Neural progenitor cell (in vitro differentiated cells): ENCODE measurements around the gene INPP4A. TPM values are rescaled to one million over a fixed set of nuclear protein-coding genes. Genes with fewer than 3 reads are reported as not detected.

Source experiments
- DNase-seq: peaks from one replicate; pipeline ENCODE4 v3.0.0-alpha.2; 2016; ENCODE audit warnings: low spot score
- H2AFZ ChIP-seq: fragments of 200-600 bp; sonication (generic); replicated peaks from 2 replicates; pipeline ENCODE4 v1.6.1; 2016; ENCODE audit warnings: antibody characterized with exemption
- H3F3A ChIP-seq: fragments of 200-600 bp; sonication (generic); 2 replicates; pipeline ENCODE4 v1.6.1; 2016; ENCODE audit warnings: antibody characterized with exemption, low read depth
- H3K27ac ChIP-seq: fragments of 200-600 bp; sonication (generic); 2 replicates; pipeline ENCODE4 v1.5.1; 2016; ENCODE audit warnings: mild to moderate bottlenecking
- H3K27me3 ChIP-seq: fragments of 200-600 bp; sonication (generic); 2 replicates; pipeline ENCODE4 v1.6.1; 2016; ENCODE audit warnings: mild to moderate bottlenecking, moderate library complexity
- H3K36me3 ChIP-seq: fragments of 200-600 bp; sonication (generic); 2 replicates; pipeline ENCODE4 v1.5.1; 2016
- H3K4me1 ChIP-seq: fragments of 200-600 bp; sonication (generic); 2 replicates; pipeline ENCODE4 v1.6.1; 2016; ENCODE audit warnings: mixed run types
- H3K4me2 ChIP-seq: fragments of 200-600 bp; sonication (generic); 2 replicates; pipeline ENCODE4 v1.6.1; 2016
- H3K4me3 ChIP-seq: fragments of 200-600 bp; sonication (generic); 2 replicates; pipeline ENCODE4 v1.5.1; 2016
- H3K79me2 ChIP-seq: fragments of 200-600 bp; sonication (generic); 2 replicates; pipeline ENCODE4 v1.6.1; 2016; ENCODE audit warnings: low read depth
- H3K9ac ChIP-seq: fragments of 200-600 bp; sonication (generic); 2 replicates; pipeline ENCODE4 v1.6.1; 2016
- H3K9me3 ChIP-seq: fragments of 200-600 bp; sonication (generic); 2 replicates; pipeline ENCODE4 v1.5.1; 2016; ENCODE audit warnings: low read depth
- H4K20me1 ChIP-seq: fragments of 200-600 bp; sonication (generic); 2 replicates; pipeline ENCODE4 v1.6.1; 2016; ENCODE audit warnings: low read depth
- H3K27ac Mint-ChIP-seq: 3 replicates; pipeline ENCODE4 v1.8.0; 2021; ENCODE audit warnings: mixed read lengths
- H3K27me3 Mint-ChIP-seq: 2 replicates; pipeline ENCODE4 v1.8.0; 2022; ENCODE audit warnings: low read depth, mild to moderate bottlenecking, inconsistent platforms, moderate library complexity, mixed read lengths; ENCODE audit not compliant: insufficient read depth
- H3K36me3 Mint-ChIP-seq: 3 replicates; pipeline ENCODE4 v1.8.0; 2021; ENCODE audit warnings: mixed read lengths
- H3K4me1 Mint-ChIP-seq: 3 replicates; pipeline ENCODE4 v1.8.0; 2021; ENCODE audit warnings: mixed read lengths
- H3K4me3 Mint-ChIP-seq: 3 replicates; pipeline ENCODE4 v1.8.0; 2021; ENCODE audit warnings: mild to moderate bottlenecking, moderate library complexity, mixed read lengths
- H3K9me3 Mint-ChIP-seq: 3 replicates; pipeline ENCODE4 v1.8.0; 2020; ENCODE audit warnings: mixed read lengths
- CTCF ChIP-seq: fragments of 200-600 bp; sonication (generic); IDR thresholded peaks from 2 replicates; pipeline ENCODE4 v1.5.1; 2017; ENCODE audit warnings: antibody characterized with exemption, mild to moderate bottlenecking
- EZH2 ChIP-seq: fragments of 200-600 bp; sonication (generic); IDR thresholded peaks from 2 replicates; pipeline ENCODE4 v1.6.1; 2017; ENCODE audit warnings: antibody characterized with exemption, mild to moderate bottlenecking, moderate library complexity
- EZH2phosphoT487 ChIP-seq: fragments of 200-600 bp; sonication (generic); IDR thresholded peaks from 2 replicates; pipeline ENCODE4 v1.6.1; 2017; ENCODE audit warnings: antibody characterized with exemption
- total RNA-seq: library from RNA; depleted of rRNA; stranded (reverse); fragments of >200 nt; gene quantifications from 2 replicates; pipeline ENCODE4 v1.2.3, GENCODE V29; 2015; ENCODE audit warnings: low replicate concordance

INPP4A gene
- total RNA-seq, 1 donor from 2014 or later = 35.1 TPM

- no peak for DNase-seq
- H3K27me3 ChIP-seq = no peaks in the 10 kb centered on the region
- no peaks in the 10 kb centered on the region for H3F3A ChIP-seq
- H3K79me2 ChIP-seq = no peaks in the 10 kb centered on the region
- H3K36me3 Mint-ChIP-seq = peaks cover 10% of the 10 kb centered on the region
- no peaks in the 10 kb centered on the region for H4K20me1 ChIP-seq
- H3K4me1 ChIP-seq = no peaks in the 10 kb centered on the region
- no peak overlapping the region for H3K27ac ChIP-seq
- no peak overlapping the region for H3K27ac Mint-ChIP-seq
- H3K9me3 Mint-ChIP-seq = no peaks in the 10 kb centered on the region
- TF ChIP-seq EZH2phosphoT487 = no peak
- no peak for TF ChIP-seq CTCF
- no peak for TF ChIP-seq EZH2
- no peak overlapping the region for H3K4me3 ChIP-seq
- H3K4me2 ChIP-seq = no peak overlapping the region
- no peak overlapping the region for H3K4me3 Mint-ChIP-seq
- no peaks in the 10 kb centered on the region for H3K4me1 Mint-ChIP-seq
- H3K9me3 ChIP-seq = no peaks in the 10 kb centered on the region
- no peak overlapping the region for H2AFZ ChIP-seq
- H3K9ac ChIP-seq = no peak overlapping the region
- peaks cover 5% of the 10 kb centered on the region for H3K27me3 Mint-ChIP-seq
- no peaks in the 10 kb centered on the region for H3K36me3 ChIP-seq
These were observed 127.1 kb downstream of the INPP4A start for GRCh38 chr2:98571796-98572195.

- Histone ChIP-seq H3K9me3 (no peaks in the 10 kb centered on the region), H3K4me1 (no peaks in the 10 kb centered on the region), H3K27ac (no peak overlapping the region), H3K27me3 (no peaks in the 10 kb centered on the region), H2AFZ (no peak overlapping the region), H3F3A (no peaks in the 10 kb centered on the region), H3K36me3 (no peaks in the 10 kb centered on the region), H3K4me2 (no peak overlapping the region), H3K9ac (no peak overlapping the region), H3K4me3 (no peak overlapping the region), H4K20me1 (no peaks in the 10 kb centered on the region), H3K79me2 (no peaks in the 10 kb centered on the region)
- Mint-ChIP-seq H3K4me1 (no peaks in the 10 kb centered on the region), H3K27me3 (peaks cover 5% of the 10 kb centered on the region), H3K4me3 (no peak overlapping the region), H3K36me3 (peaks cover 8% of the 10 kb centered on the region), H3K27ac (no peak overlapping the region), H3K9me3 (no peaks in the 10 kb centered on the region)
- no peak for TF ChIP-seq EZH2phosphoT487
- TF ChIP-seq EZH2 = no peak
- TF ChIP-seq CTCF = no peak
- no peak for DNase-seq
These were observed 127.6 kb downstream of the INPP4A start for GRCh38 chr2:98572211-98572610.

GRCh38 chr2:98572676-98573075 lies 128.0 kb downstream of the INPP4A start:
- Mint-ChIP-seq H3K27ac (no peak overlapping the region), H3K27me3 (peaks cover 5% of the 10 kb centered on the region)
- H3K36me3 ChIP-seq = no peaks in the 10 kb centered on the region

More at GRCh38 chr2:98572676-98573075, 128.0 kb downstream of the INPP4A start:
- Histone ChIP-seq H2AFZ (no peak overlapping the region), H4K20me1 (no peaks in the 10 kb centered on the region), H3K4me2 (no peak overlapping the region), H3K9ac (no peak overlapping the region), H3K27me3 (no peaks in the 10 kb centered on the region), H3K9me3 (no peaks in the 10 kb centered on the region), H3F3A (no peaks in the 10 kb centered on the region), H3K4me3 (no peak overlapping the region), H3K4me1 (no peaks in the 10 kb centered on the region), H3K27ac (no peak overlapping the region), H3K79me2 (no peaks in the 10 kb centered on the region)
- no peak for DNase-seq
- Mint-ChIP-seq H3K9me3 (no peaks in the 10 kb centered on the region), H3K4me3 (no peak overlapping the region), H3K4me1 (no peaks in the 10 kb centered on the region), H3K36me3 (peaks cover 12% of the 10 kb centered on the region)
- no peak for TF ChIP-seq CTCF
- TF ChIP-seq EZH2 = no peak
- TF ChIP-seq EZH2phosphoT487 = no peak
